ENCODE measurements around the gene ENPP7.

The ENPP7 gene

GRCh38 chr17:79784353-79785016 is 53.7 kb downstream of the ENPP7 start:
- DNase-seq (ENCODE audit: low read depth in 2 of 2) = no peak
- no peak for TF ChIP-seq CTCF (IDR thresholded peaks at IDR 0.05; ENCODE audit: low read depth, low read length)
- H3K4me3 ChIP-seq (replicated peaks in 1 of 2; ENCODE audit: low read depth in 2 of 2, low read length in 2 of 2) = no peak overlapping the region

GRCh38 chr17:79785017-79785899 is 54.5 kb downstream of the ENPP7 start:
- DNase-seq (ENCODE audit: low read depth in 2 of 2) = no peak
- no peak overlapping the region for H3K4me3 ChIP-seq (replicated peaks in 1 of 2; ENCODE audit: low read depth in 2 of 2, low read length in 2 of 2)
- no peak for TF ChIP-seq CTCF (IDR thresholded peaks at IDR 0.05; ENCODE audit: low read depth, low read length)

- no peak for TF ChIP-seq CTCF (IDR thresholded peaks at IDR 0.05; ENCODE audit: low read depth, low read length)
- no peak for DNase-seq (ENCODE audit: low read depth in 2 of 2)
- no peak overlapping the region for H3K4me3 ChIP-seq (replicated peaks in 1 of 2; ENCODE audit: low read depth in 2 of 2, low read length in 2 of 2)
These were observed 55.4 kb downstream of the ENPP7 start for GRCh38 chr17:79785900-79786810.

DNA sequence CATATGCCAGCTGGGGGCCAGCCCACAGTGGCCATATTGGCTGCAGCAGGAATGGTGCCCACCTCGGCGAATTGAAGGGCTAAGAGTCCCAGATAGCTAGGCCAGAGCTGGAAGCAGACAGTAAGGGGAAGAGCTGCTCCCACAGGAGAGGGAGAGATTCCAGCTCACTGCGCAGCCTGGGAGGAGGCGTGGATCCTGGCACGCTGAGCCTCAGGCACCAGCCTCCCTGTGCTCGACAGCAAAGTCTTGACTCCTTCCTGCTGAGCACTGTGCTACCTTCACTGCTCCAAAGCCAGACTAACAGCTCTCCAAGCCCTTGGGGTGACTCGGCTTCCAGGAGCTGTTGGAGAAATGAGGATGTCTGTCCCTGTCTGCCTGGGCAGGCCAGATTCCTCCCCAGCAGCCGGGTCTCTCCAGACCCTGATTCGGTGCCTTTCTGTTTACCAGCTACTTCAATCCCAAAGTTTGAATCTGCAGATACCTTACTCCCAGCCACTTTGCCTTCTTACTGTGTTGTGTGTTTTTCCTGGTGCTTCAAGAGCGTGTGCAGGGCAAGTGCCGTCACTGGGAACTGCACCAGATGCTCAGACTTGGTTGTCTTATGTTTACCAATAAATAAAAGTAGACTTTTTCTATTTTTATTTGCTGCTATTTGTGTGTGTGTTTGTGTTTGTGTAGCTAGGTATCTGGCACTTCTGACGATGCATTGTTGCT is 56.3 kb downstream of the ENPP7 start:
- DNase-seq (ENCODE audit: low read depth in 2 of 2) = no peak
- TF ChIP-seq CTCF (IDR thresholded peaks at IDR 0.05; ENCODE audit: low read depth, low read length) = no peak

GRCh38 chr17:79788455-79788854 is 57.7 kb downstream of the ENPP7 start:
- DNase-seq (ENCODE audit: low read depth in 2 of 2) = no peak
- TF ChIP-seq CTCF (IDR thresholded peaks at IDR 0.05; ENCODE audit: low read depth, low read length) = no peak
- H3K4me3 ChIP-seq (replicated peaks in 1 of 2; ENCODE audit: low read depth in 2 of 2, low read length in 2 of 2) = no peak overlapping the region

More for the DNA sequence above, 56.3 kb downstream of the ENPP7 start:
- H3K4me3 ChIP-seq (replicated peaks in 1 of 2; ENCODE audit: low read depth in 2 of 2, low read length in 2 of 2) = no peak overlapping the region
